ENCODE data around the gene PRSS33. TPM values are rescaled to one million over a fixed set of nuclear protein-coding genes. Genes with fewer than 3 reads are reported as not detected.

PRSS33 gene
- total RNA-seq, 1 donor from 2014 or later = not detected

- peaks cover 7% of the 10 kb centered on the region for H3K36me3 ChIP-seq (ENCODE audit: control insufficient read depth, insufficient read depth, low read length)
- DNase-seq (ENCODE audit: low read depth) (no peak), FAIRE-seq (no peak)
- no peaks in the 10 kb centered on the region for H3K27me3 ChIP-seq (ENCODE audit: control insufficient read depth, insufficient read depth, low read length)
- no peak for TF ChIP-seq CTCF (IDR thresholded peaks at IDR 0.05; ENCODE audit: insufficient read depth, low read length, severe bottlenecking)
- no peak overlapping the region for H3K4me3 ChIP-seq (ENCODE audit: low read depth, low read length)
Measured at GRCh38 chr16:2779151-2779920, 8.0 kb downstream of the PRSS33 start.

- H3K36me3 ChIP-seq (ENCODE audit: control insufficient read depth, insufficient read depth, low read length) = peaks cover 9% of the 10 kb centered on the region
- no peaks in the 10 kb centered on the region for H3K27me3 ChIP-seq (ENCODE audit: control insufficient read depth, insufficient read depth, low read length)
- no peak for FAIRE-seq
- no peak for DNase-seq (ENCODE audit: low read depth)
- no peak for TF ChIP-seq CTCF (IDR thresholded peaks at IDR 0.05; ENCODE audit: insufficient read depth, low read length, severe bottlenecking)
- H3K4me3 ChIP-seq (ENCODE audit: low read depth, low read length) = no peak overlapping the region
Measured at GRCh38 chr16:2778630-2778958, 8.8 kb downstream of the PRSS33 start.

- Histone ChIP-seq H3K36me3 (ENCODE audit: control insufficient read depth, insufficient read depth, low read length) (peaks cover 10% of the 10 kb centered on the region), H3K27me3 (ENCODE audit: control insufficient read depth, insufficient read depth, low read length) (no peaks in the 10 kb centered on the region), H3K4me3 (ENCODE audit: low read depth, low read length) (peak overlapping the region; percentile 94)
- TF ChIP-seq CTCF (IDR thresholded peaks at IDR 0.05; ENCODE audit: insufficient read depth, low read length, severe bottlenecking) = no peak
- FAIRE-seq (no peak), DNase-seq (ENCODE audit: low read depth) (peak; percentile 46)
Measured at GRCh38 chr16:2777903-2778629, 9.3 kb downstream of the PRSS33 start.

- Histone ChIP-seq H3K36me3 (ENCODE audit: control insufficient read depth, insufficient read depth, low read length) (peaks cover 10% of the 10 kb centered on the region), H3K4me3 (ENCODE audit: low read depth, low read length) (peak within 1 kb of the TSS; percentile 94), H3K27me3 (ENCODE audit: control insufficient read depth, insufficient read depth, low read length) (no peaks in the 10 kb centered on the region)
- FAIRE-seq = no peak
- peak; percentile 54 for DNase-seq (ENCODE audit: low read depth)
- no peak for TF ChIP-seq CTCF (IDR thresholded peaks at IDR 0.05; ENCODE audit: insufficient read depth, low read length, severe bottlenecking)
Measured at GRCh38 chr16:2777231-2777902, 10.0 kb downstream of the PRSS33 start, which contains the start of gene ELOB. Gene ELOB (minus strand): TSS chr16:2777280. CDS start chr16:2777239, 41 bp downstream.

- Histone ChIP-seq H3K27me3 (ENCODE audit: control insufficient read depth, insufficient read depth, low read length) (no peaks in the 10 kb centered on the region), H3K36me3 (ENCODE audit: control insufficient read depth, insufficient read depth, low read length) (peaks cover 15% of the 10 kb centered on the region), H3K4me3 (ENCODE audit: low read depth, low read length) (peak overlapping the region; percentile 94)
- no peak for TF ChIP-seq CTCF (IDR thresholded peaks at IDR 0.05; ENCODE audit: insufficient read depth, low read length, severe bottlenecking)
- DNase-seq (ENCODE audit: low read depth) (no peak), FAIRE-seq (no peak)
Measured at GRCh38 chr16:2776500-2777139, 10.7 kb downstream of the PRSS33 start.
